ENCODE data around the gene RNF39. TPM values are rescaled to one million over a fixed set of nuclear protein-coding genes. Genes with fewer than 3 reads are reported as not detected.
A peak's percentile ranks its signal among the peaks of the same experiment; 100 is the strongest.

RNF39 gene
- total RNA-seq, 1 experiment from 2014 or later, result 7.3 TPM

- TSS peak; percentile 9 for BruUV-seq (replicated peaks)
- Histone ChIP-seq H3K9me3 (ENCODE audit: insufficient read depth, low read depth) (no peaks in the 10 kb centered on the region), H3K4me1 (replicated peaks; ENCODE audit: insufficient read depth) (peaks cover 30% of the 10 kb centered on the region), H3K4me2 (peak overlapping the region; percentile 94), H3K4me3 (peak overlapping the region; percentile 81), H3K9me2 (ENCODE audit: insufficient read depth) (no peaks in the 10 kb centered on the region), H3K27me3 (ENCODE audit: insufficient read depth, low read depth) (no peaks in the 10 kb centered on the region), H2AFZ (peak overlapping the region; percentile 74), H3K27ac (peak overlapping the region; percentile 89), H3K36me3 (ENCODE audit: low read depth) (no peaks in the 10 kb centered on the region), H3F3A (ENCODE audit: insufficient read depth, low read depth) (peaks cover 30% of the 10 kb centered on the region), H3K79me2 (ENCODE audit: low read depth) (peaks cover 22% of the 10 kb centered on the region), H4K20me1 (ENCODE audit: insufficient read depth) (peaks cover 8% of the 10 kb centered on the region)
- TF ChIP-seq, protein P1, sequence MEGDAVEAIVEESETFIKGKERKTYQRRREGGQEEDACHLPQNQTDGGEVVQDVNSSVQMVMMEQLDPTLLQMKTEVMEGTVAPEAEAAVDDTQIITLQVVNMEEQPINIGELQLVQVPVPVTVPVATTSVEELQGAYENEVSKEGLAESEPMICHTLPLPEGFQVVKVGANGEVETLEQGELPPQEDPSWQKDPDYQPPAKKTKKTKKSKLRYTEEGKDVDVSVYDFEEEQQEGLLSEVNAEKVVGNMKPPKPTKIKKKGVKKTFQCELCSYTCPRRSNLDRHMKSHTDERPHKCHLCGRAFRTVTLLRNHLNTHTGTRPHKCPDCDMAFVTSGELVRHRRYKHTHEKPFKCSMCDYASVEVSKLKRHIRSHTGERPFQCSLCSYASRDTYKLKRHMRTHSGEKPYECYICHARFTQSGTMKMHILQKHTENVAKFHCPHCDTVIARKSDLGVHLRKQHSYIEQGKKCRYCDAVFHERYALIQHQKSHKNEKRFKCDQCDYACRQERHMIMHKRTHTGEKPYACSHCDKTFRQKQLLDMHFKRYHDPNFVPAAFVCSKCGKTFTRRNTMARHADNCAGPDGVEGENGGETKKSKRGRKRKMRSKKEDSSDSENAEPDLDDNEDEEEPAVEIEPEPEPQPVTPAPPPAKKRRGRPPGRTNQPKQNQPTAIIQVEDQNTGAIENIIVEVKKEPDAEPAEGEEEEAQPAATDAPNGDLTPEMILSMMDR (conservative IDR thresholded peaks at IDR 0.05), result no peak
- no peak for TF ChIP-seq EZH2 (IDR thresholded peaks at IDR 0.05; ENCODE audit: low read depth)
- CTCF ChIA-PET, result interaction anchor here (0.7 to 2.2 kb wide), 3 partner anchors 14 to 994 kb away, joined by 3 to 7 read pairs (median 3); no protein-coding TSS in a partner anchor
- POLR2A ChIA-PET (ENCODE audit: unreplicated experiment), result no interaction called here
- intact Hi-C loops (cut with micrococcal nuclease; ENCODE audit: unreplicated experiment), result loop anchor here (1.0 kb wide), 3 partner anchors 7 to 57 kb away; partner anchors contain the start of gene PPP1R11
- DNase-seq, result peak in 1 of 2 experiments; percentile 47
Observed at GRCh38 chr6:30074331-30075093, 1.1 kb downstream of the RNF39 start.

- H4K20me1 ChIP-seq (ENCODE audit: insufficient read depth), result peaks cover 8% of the 10 kb centered on the region
- no peak for DNase-seq
- TF ChIP-seq, protein P1 (conservative IDR thresholded peaks at IDR 0.05), result no peak
- no peak for TF ChIP-seq EZH2 (IDR thresholded peaks at IDR 0.05; ENCODE audit: low read depth)
- H3K4me2 ChIP-seq, result peak overlapping the region; percentile 94
- BruUV-seq (replicated peaks), result no TSS peak
- H3K79me2 ChIP-seq (ENCODE audit: low read depth), result peaks cover 23% of the 10 kb centered on the region
- H3K4me1 ChIP-seq (replicated peaks; ENCODE audit: insufficient read depth), result peaks cover 30% of the 10 kb centered on the region
- H3K4me3 ChIP-seq, result peak overlapping the region; percentile 81
- H3F3A ChIP-seq (ENCODE audit: insufficient read depth, low read depth), result peaks cover 30% of the 10 kb centered on the region
- no peak overlapping the region for H3K27ac ChIP-seq
- H3K9me3 ChIP-seq (ENCODE audit: insufficient read depth, low read depth), result no peaks in the 10 kb centered on the region
- H3K36me3 ChIP-seq (ENCODE audit: low read depth), result no peaks in the 10 kb centered on the region
- CTCF ChIA-PET, result interaction anchor here (1.3 kb wide), 1 partner anchor 15 kb away, joined by 3 read pairs; no protein-coding TSS in a partner anchor
- H3K27me3 ChIP-seq (ENCODE audit: insufficient read depth, low read depth), result no peaks in the 10 kb centered on the region
- H3K9me2 ChIP-seq (ENCODE audit: insufficient read depth), result no peaks in the 10 kb centered on the region
- POLR2A ChIA-PET (ENCODE audit: unreplicated experiment), result no interaction called here
- intact Hi-C loops (cut with micrococcal nuclease; ENCODE audit: unreplicated experiment), result no loop called here
- no peak overlapping the region for H2AFZ ChIP-seq
Observed at GRCh38 chr6:30073489-30074235, 1.9 kb downstream of the RNF39 start.

GRCh38 chr6:30071858-30072257 lies 3.7 kb downstream of the RNF39 start:
- H3K4me1 ChIP-seq (replicated peaks; ENCODE audit: insufficient read depth), result peaks cover 25% of the 10 kb centered on the region
- ChIA-PET CTCF (no interaction called here), POLR2A (ENCODE audit: unreplicated experiment) (no interaction called here)
- no peaks in the 10 kb centered on the region for H3K9me2 ChIP-seq (ENCODE audit: insufficient read depth)
- intact Hi-C loops (cut with micrococcal nuclease; ENCODE audit: unreplicated experiment), result no loop called here
- no peak overlapping the region for H3K4me2 ChIP-seq
- H3K36me3 ChIP-seq (ENCODE audit: low read depth), result no peaks in the 10 kb centered on the region
- H2AFZ ChIP-seq, result no peak overlapping the region
- peaks cover 25% of the 10 kb centered on the region for H3F3A ChIP-seq (ENCODE audit: insufficient read depth, low read depth)
- TF ChIP-seq, protein P1 (conservative IDR thresholded peaks at IDR 0.05), result no peak
- no peak for TF ChIP-seq EZH2 (IDR thresholded peaks at IDR 0.05; ENCODE audit: low read depth)
- no peak overlapping the region for H3K27ac ChIP-seq
- H3K27me3 ChIP-seq (ENCODE audit: insufficient read depth, low read depth), result no peaks in the 10 kb centered on the region
- no peak overlapping the region for H3K4me3 ChIP-seq
- no peaks in the 10 kb centered on the region for H3K9me3 ChIP-seq (ENCODE audit: insufficient read depth, low read depth)
- H3K79me2 ChIP-seq (ENCODE audit: low read depth), result peaks cover 37% of the 10 kb centered on the region
- no peak for DNase-seq
- peaks cover 8% of the 10 kb centered on the region for H4K20me1 ChIP-seq (ENCODE audit: insufficient read depth)
- BruUV-seq (replicated peaks), result no TSS peak
